Endothelial cell of umbilical vein (primary cell): ENCODE data around the gene PRKCB. TPM values are rescaled to one million over a fixed set of nuclear protein-coding genes. Genes with fewer than 3 reads are reported as not detected.

ENCODE experiments used
- BruUV-seq: library from RNA; stranded (reverse); fragments of 400-500 nt; replicated peaks from 2 replicates; lab custom pipeline; 2021; lab: Mats Ljungman, UMichigan
- CTCF ChIA-PET: fragments of 300-600, 350-600 bp; sonication (Branson Sonifier 250); formaldehyde crosslinking; loops from one replicate; lab custom pipeline; 2021; ENCODE audit warnings: antibody characterized with exemption, inconsistent platforms; lab: Charles Lee
- POLR2A ChIA-PET: fragments of 300-600, 350-600 bp; sonication (Branson Sonifier 250); formaldehyde crosslinking; loops from one replicate; lab custom pipeline; 2021; ENCODE audit warnings: antibody characterized with exemption, inconsistent platforms; lab: Charles Lee
- DNase-seq: peaks from one replicate; pipeline ENCODE4 v3.0.0-alpha.2; 2011; ENCODE audit warnings: low read depth, low spot score
- FAIRE-seq: peaks from 2 replicates; lab custom pipeline; 2011; peaks lifted over from hg19 to GRCh38; lab: Jason Lieb, UNC
- H2AFZ ChIP-seq: 2 replicates; pipeline ENCODE4 v1.6.0; 2012; ENCODE audit warnings: low read depth, low read length, control low read depth, inconsistent platforms
- H3K27ac ChIP-seq: 2 replicates; pipeline ENCODE4 v1.5.1; 2011; ENCODE audit warnings: low read depth, mild to moderate bottlenecking, control low read depth, low read length, moderate library complexity; ENCODE audit not compliant: insufficient read depth
- H3K27me3 ChIP-seq, 2 experiments: 2 replicates each; pipeline versions ENCODE4 v1.6.0 to v1.6.1; 2011; ENCODE audit warnings: low read length in 2 of 2, mixed read lengths in 1 of 2; ENCODE audit not compliant: control insufficient read depth in 2 of 2, insufficient read depth in 2 of 2
- H3K36me3 ChIP-seq, 2 experiments: 2 replicates in 1 of 2; 3 replicates in 1 of 2; pipeline ENCODE4 v1.5.1; 2011; ENCODE audit warnings: low read length in 2 of 2, mild to moderate bottlenecking in 1 of 2, moderate library complexity in 1 of 2; ENCODE audit not compliant: control insufficient read depth in 2 of 2, insufficient read depth in 2 of 2; ENCODE audit errors: extremely low read depth in 1 of 2
- H3K4me1 ChIP-seq: 3 replicates; pipeline ENCODE4 v1.5.1; 2011; ENCODE audit warnings: mild to moderate bottlenecking, low read length; ENCODE audit not compliant: control insufficient read depth, insufficient read depth; ENCODE audit errors: extremely low read depth
- H3K4me2 ChIP-seq: 2 replicates; pipeline ENCODE4 v1.6.1; 2011; ENCODE audit warnings: low read length, control low read depth, mixed read lengths; ENCODE audit not compliant: insufficient read depth
- H3K4me3 ChIP-seq, 3 experiments: fragments of 200-600 bp in 1 of 3; sonication (generic), shearing (Covaris generic) in 1 of 3; replicated peaks in 1 of 3; 2 replicates each; pipeline ENCODE4 v1.5.1; 2011 to 2016; ENCODE audit warnings: control low read depth in 3 of 3, low read length in 3 of 3, mild to moderate bottlenecking in 2 of 3, inconsistent platforms in 1 of 3, low read depth in 1 of 3, moderate library complexity in 1 of 3; ENCODE audit not compliant: insufficient read depth in 1 of 3
- H3K79me2 ChIP-seq: 2 replicates; pipeline ENCODE4 v1.6.0; 2012; ENCODE audit warnings: low read length, inconsistent platforms; ENCODE audit not compliant: control insufficient read depth, insufficient read depth
- H3K9ac ChIP-seq: replicated peaks from 2 replicates; pipeline ENCODE3; 2011; ENCODE audit warnings: low read length, control low read depth; ENCODE audit not compliant: insufficient read depth; ENCODE audit errors: extremely low read depth
- H3K9me1 ChIP-seq: replicated peaks from 3 replicates; pipeline ENCODE4 v1.6.0; 2011; ENCODE audit warnings: mild to moderate bottlenecking, low read length; ENCODE audit not compliant: control insufficient read depth, insufficient read depth; ENCODE audit errors: extremely low read depth
- H3K9me3 ChIP-seq: replicated peaks from 2 replicates; pipeline ENCODE4 v1.5.1; 2012; ENCODE audit warnings: low read length, inconsistent platforms; ENCODE audit not compliant: control insufficient read depth, insufficient read depth
- H4K20me1 ChIP-seq: replicated peaks from 2 replicates; pipeline ENCODE3; 2011; ENCODE audit warnings: mild to moderate bottlenecking, low read length; ENCODE audit not compliant: control insufficient read depth, insufficient read depth; ENCODE audit errors: extremely low read depth
- FOS ChIP-seq: IDR thresholded peaks from 2 replicates; pipeline ENCODE4 v1.6.1; 2011; ENCODE audit warnings: mild to moderate bottlenecking, low read length, moderate library complexity, borderline replicate concordance; ENCODE audit not compliant: insufficient read depth
- JUN ChIP-seq: IDR thresholded peaks from 2 replicates; pipeline ENCODE4 v1.6.1; 2011; ENCODE audit warnings: borderline replicate concordance, low read depth; ENCODE audit not compliant: insufficient read length, insufficient read depth
- MYC ChIP-seq: IDR thresholded peaks from one replicate; pipeline ENCODE4 v1.6.1; 2011; ENCODE audit warnings: mild to moderate bottlenecking, low read depth, low read length
- POLR2A ChIP-seq: IDR thresholded peaks from 2 replicates; pipeline ENCODE4 v1.6.1; 2012; ENCODE audit warnings: low read depth, mild to moderate bottlenecking, control low read depth, low read length
- POLR2AphosphoS5 ChIP-seq: IDR thresholded peaks from 2 replicates; pipeline ENCODE4 v1.6.1; 2012; ENCODE audit warnings: low read depth, mild to moderate bottlenecking, control low read depth, low read length, moderate library complexity; ENCODE audit not compliant: insufficient read depth
- dilution Hi-C: fragments of 300-500 bp; cut with MboI; formaldehyde crosslinking; loops from one replicate; pipeline ENCODE4 v1.15.0; 2019; ENCODE audit warnings: low sequenced_read_pairs; ENCODE audit not compliant: extremely low pct_ligation_motif_present
- intact Hi-C: fragments of 100-400 bp; cut with micrococcal nuclease; formaldehyde crosslinking; loops from one replicate; pipeline ENCODE4 v1.10.0; 2022
- polyA plus RNA-seq, 4 experiments: library from polyadenylated mRNA; depleted of rRNA in 3 of 4; stranded (reverse) in 3 of 4; unstranded in 1 of 4; fragments of >200 nt; gene quantifications; 2 replicates each; pipeline versions ENCODE4 v1.2.1 to v1.2.3, GENCODE V29; 2011 to 2012; ENCODE audit warnings: missing spikeins in 1 of 4
- total RNA-seq: library from RNA; stranded (reverse); gene quantifications from 2 replicates; pipeline ENCODE4 v1.2.3, GENCODE V29; 2021

Gene PRKCB
- total and polyA plus RNA-seq, 2 donors (not counting 3 experiments of a cell fraction or from before 2014, with no cell fraction given): 0.01 TPM; not detected in 1

GRCh38 chr16:23868136-23868535, 32.4 kb downstream of the PRKCB start:
- no peak overlapping the region for H3K27ac ChIP-seq
- ChIA-PET POLR2A (no interaction called here), CTCF (no interaction called here)
- H3K4me1 ChIP-seq: no peaks in the 10 kb centered on the region
- no peaks in the 10 kb centered on the region for H3K36me3 ChIP-seq
- H3K9me3 ChIP-seq: no peaks in the 10 kb centered on the region
- intact Hi-C loops (no loop called here), dilution Hi-C loops (no loop called here)
- DNase-seq (no peak), FAIRE-seq (no peak)
- no peaks in the 10 kb centered on the region for H3K27me3 ChIP-seq
- H4K20me1 ChIP-seq: no peaks in the 10 kb centered on the region
- H3K4me2 ChIP-seq: no peak overlapping the region
- H3K4me3 ChIP-seq: no peak overlapping the region
- H3K9ac ChIP-seq: no peak overlapping the region
- no peak overlapping the region for H2AFZ ChIP-seq
- no peaks in the 10 kb centered on the region for H3K79me2 ChIP-seq
- H3K9me1 ChIP-seq: no peaks in the 10 kb centered on the region
- no peak for TF ChIP-seq POLR2AphosphoS5
- TF ChIP-seq POLR2A: no peak
- no TSS peak for BruUV-seq

- Histone ChIP-seq H3K9me3 (no peaks in the 10 kb centered on the region), H2AFZ (no peak overlapping the region), H4K20me1 (no peaks in the 10 kb centered on the region), H3K79me2 (no peaks in the 10 kb centered on the region), H3K9me1 (no peaks in the 10 kb centered on the region), H3K4me2 (no peak overlapping the region), H3K27me3 (no peaks in the 10 kb centered on the region), H3K4me1 (no peaks in the 10 kb centered on the region), H3K36me3 (no peaks in the 10 kb centered on the region), H3K27ac (no peak overlapping the region), H3K4me3 (no peak overlapping the region), H3K9ac (no peak overlapping the region)
- no TSS peak for BruUV-seq
- DNase-seq (no peak), FAIRE-seq (no peak)
- ChIA-PET CTCF (no interaction called here), POLR2A (no interaction called here)
- intact Hi-C loops: no loop called here
- dilution Hi-C loops: no loop called here
- no peak for TF ChIP-seq JUN
- no peak for TF ChIP-seq FOS
- TF ChIP-seq MYC: no peak
- no peak for TF ChIP-seq POLR2A
Observed at GRCh38 chr16:23869052-23869451, 33.3 kb downstream of the PRKCB start.
